ENCODE measurements around the gene ARMC3.
"Not testable (repeated sequence)": the region's sequence is repeated elsewhere in the genome, so short reads cannot be mapped to it uniquely, and the experiment has no call there.

The ARMC3 gene, protein sequence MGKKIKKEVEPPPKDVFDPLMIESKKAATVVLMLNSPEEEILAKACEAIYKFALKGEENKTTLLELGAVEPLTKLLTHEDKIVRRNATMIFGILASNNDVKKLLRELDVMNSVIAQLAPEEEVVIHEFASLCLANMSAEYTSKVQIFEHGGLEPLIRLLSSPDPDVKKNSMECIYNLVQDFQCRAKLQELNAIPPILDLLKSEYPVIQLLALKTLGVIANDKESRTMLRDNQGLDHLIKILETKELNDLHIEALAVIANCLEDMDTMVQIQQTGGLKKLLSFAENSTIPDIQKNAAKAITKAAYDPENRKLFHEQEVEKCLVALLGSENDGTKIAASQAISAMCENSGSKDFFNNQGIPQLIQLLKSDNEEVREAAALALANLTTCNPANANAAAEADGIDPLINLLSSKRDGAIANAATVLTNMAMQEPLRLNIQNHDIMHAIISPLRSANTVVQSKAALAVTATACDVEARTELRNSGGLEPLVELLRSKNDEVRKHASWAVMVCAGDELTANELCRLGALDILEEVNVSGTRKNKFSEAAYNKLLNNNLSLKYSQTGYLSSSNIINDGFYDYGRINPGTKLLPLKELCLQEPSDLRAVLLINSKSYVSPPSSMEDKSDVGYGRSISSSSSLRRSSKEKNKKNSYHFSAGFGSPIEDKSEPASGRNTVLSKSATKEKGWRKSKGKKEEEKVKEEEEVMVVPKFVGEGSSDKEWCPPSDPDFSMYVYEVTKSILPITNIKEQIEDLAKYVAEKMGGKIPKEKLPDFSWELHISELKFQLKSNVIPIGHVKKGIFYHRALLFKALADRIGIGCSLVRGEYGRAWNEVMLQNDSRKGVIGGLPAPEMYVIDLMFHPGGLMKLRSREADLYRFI

DNA sequence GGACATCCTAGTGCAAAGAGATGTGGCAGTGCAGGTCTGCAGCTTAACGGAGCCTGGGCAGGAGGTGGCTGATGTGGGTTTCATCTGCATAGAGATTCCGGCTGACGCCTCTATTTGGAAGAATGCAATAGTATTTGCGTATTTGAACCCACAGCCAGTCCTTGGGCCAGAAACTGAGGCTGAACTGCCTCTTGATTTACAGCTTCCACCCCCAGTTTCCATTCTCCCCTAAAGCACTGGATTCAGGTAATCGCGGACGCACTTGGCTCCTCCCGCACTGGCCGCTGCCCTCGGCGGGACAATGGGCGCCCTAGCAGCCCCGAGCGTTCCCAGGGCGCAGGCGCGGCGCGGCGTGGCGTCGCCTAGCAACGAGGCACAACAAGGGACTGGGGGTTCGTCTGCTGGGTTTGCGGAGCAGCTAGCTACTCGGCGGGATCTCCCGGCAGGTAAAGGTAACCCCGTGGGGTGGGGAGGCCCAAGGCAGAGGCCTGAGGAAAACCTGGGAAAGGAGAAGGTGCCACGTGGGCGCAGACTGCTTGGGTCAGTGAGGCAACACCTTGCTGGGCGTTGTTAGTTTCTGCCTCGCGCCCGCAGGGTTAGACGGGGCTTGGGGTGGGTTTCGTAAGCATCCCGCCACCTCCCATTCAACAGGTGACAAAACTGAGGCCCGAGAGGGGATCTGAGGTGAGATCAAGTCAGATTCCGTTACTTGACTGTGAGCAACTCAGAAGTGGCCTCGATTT, at the start of gene ARMC3:
ARMC3 (plus strand) TSS at position 393 of the 743 bp plus-strand sequence. CDS start 3,944 bp downstream, outside the sequence.
- DNase-seq (ENCODE audit: low read depth), result peak; percentile 35

DNA sequence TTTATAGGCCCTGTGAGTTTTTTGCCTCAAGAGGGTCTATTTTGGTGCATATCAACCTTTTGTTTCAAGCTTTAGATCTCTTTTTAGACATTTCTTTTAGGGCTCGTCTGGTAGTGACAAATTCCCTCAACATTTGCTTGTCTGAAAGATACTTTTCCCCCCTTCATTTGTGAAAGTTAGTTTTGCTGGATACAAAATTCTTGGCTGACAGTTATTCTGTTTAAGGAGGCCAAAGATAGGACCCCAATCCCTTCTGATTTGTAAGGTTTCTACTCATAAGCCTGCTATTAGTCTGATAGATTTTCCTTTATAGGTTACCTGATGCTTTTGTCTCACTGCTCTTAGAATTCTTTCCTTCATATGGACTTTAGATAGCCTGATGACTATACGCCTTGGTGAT, 36.1 kb upstream of the ARMC3 start:
- no peak for DNase-seq (ENCODE audit: low read depth)

DNA sequence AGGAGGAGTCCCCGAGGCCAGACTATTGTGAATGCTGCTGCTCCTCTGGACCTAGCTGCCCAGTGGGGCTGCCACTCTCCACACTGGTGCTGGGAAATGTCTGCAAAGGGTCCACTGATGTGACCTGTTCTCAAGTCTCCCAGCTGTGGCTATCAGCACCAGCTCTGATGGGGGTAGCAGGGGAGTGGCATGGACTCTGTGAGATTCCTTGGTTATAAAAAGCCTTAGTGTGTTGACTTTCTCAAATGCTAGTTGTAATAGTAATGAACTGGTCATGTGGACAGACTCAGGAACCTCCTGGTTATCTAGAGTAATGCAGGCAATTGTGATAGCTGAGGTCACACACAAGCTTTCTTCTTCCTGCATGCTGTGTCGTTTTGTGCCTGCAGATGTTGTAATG, 34.1 kb upstream of the ARMC3 start:
- DNase-seq (ENCODE audit: low read depth), result no peak

DNA sequence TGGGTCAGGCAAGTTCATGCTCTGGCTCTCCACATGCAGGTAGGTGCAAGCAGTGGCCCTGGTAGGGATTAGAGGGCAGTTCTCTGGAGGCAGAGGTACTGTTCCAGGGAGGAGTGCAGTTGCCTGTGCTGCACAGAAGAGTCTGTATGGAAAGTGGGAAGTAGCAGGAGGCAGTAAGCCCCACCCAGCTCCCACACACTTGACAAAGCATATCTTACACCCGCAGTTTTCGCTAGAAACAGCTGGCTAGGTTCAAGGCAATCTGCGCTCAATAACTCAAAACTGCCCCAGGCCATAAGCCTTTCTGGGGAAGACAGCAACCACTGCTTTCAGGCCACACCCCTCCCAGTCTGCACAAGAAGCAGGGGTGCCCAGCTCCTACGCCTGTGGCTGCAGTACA, 33.1 kb upstream of the ARMC3 start:
- DNase-seq (ENCODE audit: low read depth), result no peak

DNA sequence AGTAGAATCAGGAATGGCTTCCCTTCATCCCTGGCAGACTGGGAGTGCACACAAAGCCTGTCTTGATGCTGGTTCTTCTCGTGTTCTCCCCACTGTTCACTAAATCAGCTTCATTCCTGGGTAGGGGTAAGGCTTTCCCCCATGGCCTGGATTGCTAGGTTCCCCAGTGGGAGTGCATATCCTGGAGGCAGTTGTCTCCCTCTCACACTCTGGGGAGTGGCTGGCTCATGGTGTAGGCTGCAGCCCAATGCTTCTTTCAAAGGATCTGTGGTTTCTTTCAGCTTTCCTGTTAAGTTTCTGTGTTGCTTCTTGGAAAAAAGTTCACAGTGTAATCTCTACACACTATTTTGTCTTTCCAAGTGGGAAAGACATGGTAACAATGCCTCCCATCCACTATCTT, 32.6 kb upstream of the ARMC3 start:
- no peak for DNase-seq (ENCODE audit: low read depth)

DNA sequence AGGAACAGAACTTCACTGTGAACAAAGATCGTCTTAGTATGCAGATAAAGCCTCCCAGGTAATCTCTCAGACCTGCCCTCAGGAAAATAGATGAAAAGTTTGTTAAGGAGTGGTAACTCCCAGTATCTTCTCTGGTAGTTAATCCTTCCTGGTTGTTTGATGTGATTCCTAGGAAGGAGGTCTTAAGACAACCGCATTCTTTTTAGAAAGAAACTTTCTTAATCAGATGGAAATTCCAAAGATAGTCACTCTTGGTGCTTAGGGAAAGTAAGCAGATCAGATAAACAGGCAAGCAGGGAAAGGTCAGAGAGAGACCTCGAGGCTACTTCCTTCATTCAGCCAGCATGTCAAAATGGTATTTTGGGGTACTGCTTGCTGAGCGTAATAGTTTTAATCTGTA, 30.5 kb upstream of the ARMC3 start:
- DNase-seq (ENCODE audit: low read depth), result no peak

DNA sequence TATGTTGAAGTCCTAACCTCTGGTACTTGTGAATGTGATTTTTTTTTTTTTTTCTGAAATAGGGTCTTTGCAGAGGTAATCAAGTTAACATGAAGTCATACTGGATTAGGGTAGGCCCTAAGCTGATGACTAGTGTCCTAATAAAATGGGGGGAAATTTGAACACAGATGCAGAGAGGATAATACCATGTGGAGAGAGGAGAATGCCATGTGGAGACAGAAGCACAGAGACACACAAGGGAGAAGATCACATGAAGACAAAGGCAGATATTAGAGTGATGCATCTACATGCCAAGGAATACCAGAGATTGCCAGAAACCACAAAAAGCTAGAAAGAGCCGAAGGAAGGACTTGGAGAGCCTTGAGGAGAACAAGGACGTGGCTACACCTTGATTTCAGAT, 28.5 kb upstream of the ARMC3 start:
- DNase-seq (ENCODE audit: low read depth), result no peak

DNA sequence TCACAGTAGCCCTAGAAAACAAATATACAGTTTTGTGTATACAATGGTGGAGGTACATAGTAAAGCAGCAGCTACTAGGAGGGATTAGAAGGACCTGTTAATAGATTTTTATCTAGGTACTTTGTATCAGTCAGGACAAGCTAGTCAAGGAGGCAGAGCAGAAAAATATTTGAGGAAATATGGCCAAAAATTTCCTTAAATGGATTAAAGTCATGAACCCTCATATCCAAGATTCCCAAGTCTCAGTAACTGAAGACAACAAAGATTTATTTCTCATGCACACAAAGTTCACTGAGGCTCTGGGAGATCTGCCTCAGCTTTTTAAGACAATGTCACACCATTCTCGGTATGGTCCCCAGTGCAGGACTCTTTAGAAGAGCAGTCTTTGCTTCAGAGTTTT, 28.1 kb upstream of the ARMC3 start:
- DNase-seq (ENCODE audit: low read depth), result no peak

DNA sequence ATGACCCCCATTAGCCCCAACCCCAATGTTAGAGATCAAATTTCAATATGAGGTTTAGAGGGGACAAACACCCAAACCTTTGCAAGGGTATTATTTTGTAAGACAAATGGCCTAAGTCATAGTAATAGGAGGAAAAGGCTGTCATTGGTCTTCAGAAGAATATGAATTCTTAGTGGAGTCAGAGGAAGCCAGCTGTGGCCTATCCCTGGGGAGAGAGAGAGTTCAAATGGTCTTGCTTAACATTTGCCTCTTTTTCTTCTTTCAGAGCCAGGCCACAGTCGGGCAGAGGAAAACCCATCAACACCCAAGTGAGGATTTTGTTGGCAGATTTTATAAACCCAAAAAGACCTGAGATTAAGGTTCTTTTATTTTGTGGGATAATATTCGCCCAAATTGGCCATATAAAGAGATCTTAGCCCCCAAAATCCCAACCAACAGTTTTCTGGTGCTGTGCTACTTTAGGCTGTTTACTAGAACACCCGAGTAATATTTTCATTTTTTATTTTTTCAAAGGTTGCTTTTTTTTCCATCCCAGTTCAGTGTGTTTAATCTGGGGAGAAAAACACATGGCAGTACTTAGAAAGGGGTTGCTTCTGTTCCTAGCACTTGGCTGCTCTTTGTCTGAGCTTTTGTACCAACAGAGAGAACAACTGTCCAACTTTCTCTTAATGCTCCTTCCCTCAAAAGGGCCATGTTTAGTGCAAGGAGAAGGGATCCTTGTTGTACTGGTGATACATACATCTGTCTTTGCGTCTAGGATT, 26.8 kb upstream of the ARMC3 start:
- DNase-seq (ENCODE audit: low read depth), result no peak

DNA sequence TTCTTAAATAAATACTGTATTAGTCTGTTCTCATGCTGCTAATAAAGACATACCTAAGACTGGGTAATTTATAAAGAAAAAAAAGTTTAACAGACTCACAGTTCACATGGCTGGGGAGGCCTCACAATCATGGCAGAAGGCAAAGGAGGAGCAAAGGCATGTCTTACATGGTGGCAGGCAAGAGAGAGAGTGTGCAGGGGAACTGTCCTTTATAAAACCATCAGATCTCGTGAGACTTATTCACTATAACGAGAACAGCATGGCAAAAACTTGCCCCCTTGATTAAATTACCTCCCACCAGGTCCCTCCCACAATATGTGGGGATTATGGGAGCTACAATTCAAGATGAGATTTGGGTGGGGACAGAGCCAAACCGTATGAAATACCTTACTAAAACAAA, 25.7 kb upstream of the ARMC3 start:
- DNase-seq (ENCODE audit: low read depth), result not testable (repeated sequence)

DNA sequence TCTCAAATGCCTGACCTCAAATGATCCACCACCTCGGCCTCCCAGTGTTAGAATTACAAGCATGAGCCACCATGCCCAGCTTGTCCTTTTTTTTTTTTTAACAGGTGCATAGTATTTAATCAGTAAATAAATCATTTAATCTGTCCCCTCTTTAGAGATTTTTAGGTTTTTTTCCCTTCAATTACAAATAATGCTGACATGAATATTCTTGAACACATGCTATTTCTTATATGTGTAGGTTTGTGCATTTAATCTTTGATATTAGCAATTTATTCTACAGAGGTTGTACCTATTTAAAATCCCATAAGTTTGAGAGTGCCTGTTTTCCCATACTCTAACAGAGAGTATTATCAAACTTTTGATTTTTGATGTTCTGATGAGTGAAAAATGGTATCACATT, 24.2 kb upstream of the ARMC3 start:
- no peak for DNase-seq (ENCODE audit: low read depth)

DNA sequence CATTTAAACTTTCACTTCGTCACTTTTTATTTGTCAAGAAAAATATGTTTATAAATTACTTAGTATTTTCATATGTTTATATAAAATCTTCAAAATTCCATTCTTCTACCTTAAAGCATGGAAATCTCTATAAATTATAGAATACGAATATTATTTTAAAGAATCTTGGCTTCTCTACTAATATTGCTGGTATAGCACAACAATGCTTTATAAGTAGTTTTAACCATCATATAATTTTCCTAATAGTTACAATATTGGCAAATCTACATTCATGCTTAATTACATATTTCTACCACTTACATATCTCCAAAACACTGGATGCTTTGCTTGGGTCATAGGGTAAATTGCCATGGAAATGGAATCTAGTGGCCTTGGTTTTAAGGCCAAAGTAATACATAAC, 21.1 kb upstream of the ARMC3 start:
- DNase-seq (ENCODE audit: low read depth), result no peak

DNA sequence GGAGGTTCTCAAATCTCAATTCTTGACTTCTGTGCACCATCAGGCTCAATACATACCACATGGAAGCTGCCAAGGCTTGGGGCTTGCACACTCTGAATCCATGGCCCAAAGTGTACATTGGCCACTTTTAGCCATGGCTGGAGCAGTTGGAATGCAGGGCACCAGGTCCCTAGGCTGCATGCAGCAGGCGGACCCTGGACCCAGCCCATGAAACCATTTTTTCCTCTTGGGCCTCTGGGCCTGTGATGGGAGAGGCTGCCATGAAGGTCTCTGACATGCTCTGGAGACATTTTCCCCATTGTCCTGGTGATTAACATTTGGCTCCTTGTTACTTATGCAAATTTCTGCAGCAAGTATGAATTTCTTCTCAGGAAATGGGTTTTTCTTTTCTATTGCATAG, 19.0 kb upstream of the ARMC3 start:
- no peak for DNase-seq (ENCODE audit: low read depth)

DNA sequence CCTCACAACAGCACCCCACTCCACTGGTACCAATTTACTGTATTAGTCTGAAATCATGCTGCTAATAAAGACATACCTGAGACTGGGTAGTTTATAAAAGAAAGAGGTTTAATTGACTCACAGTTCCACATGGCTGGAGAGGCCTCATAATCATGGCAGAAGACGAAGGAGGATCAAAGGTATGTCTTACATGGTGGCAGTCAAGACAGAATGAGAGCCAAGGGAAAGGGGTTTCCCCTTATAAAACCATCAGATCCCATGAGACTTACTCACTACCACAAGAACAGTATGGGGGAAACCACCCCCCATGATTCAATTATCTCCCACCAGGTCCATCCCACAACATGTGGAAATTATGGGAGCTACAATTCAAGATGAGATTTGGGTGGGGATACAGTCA, 18.2 kb upstream of the ARMC3 start:
- not testable (repeated sequence) for DNase-seq (ENCODE audit: low read depth)

DNA sequence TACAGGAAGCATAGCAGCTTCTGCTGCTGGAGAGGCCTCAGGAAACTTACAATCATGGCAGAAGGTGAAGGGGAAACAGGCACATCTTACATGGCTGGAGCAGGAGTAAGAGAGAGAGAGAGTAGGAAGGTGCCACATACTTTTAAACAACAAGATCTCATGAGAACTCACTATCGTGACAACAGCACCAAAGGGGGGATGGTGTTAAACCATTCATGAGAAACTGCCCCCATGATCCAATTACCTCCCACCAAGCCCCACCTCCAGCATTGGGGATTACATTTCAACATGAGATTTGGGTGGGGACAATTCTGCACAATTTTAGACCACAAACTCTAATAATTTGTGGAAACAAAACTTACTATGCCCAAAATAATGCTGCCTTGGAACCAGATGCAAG, 16.8 kb upstream of the ARMC3 start:
- DNase-seq (ENCODE audit: low read depth), result no peak

DNA sequence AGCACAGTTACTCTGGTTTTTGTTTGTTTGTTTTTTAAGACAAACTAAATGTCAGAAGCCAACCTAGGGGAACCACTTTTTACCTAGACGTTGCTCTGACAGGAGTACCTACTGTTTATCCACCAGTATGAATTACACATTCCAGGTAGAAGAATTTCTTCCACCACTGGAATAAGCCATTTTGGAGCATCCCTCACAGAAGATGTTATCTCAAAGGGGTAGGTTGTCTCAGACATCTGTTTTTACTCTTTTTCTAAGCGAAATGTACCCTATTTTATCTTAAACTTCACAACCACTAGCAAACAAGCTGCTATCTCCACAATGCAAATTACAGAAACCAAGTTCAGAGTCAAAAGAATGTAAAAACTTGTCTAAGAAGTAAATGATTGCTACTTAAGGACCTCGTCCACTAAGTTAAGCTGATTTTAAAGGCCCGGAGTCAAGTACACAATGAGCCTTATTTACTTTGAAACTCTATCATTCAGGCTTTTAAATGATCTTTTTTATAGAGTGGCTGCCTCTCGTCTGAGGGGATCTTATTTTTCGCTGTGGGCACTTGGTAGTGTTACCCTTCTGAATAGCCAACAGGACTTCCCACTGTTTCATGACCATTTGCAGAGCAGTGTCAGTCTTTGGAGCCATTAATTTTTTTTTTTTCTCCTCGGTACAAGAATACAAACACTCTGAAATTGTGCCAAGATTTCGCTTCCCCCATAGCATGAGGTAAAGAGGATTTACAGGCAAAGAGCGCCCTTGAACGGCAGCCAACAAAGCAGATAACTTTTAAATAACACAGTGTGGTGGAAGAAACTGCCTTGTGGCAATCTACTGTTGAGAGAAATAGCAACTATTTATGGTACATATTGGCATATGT, 15.7 kb upstream of the ARMC3 start:
- no peak for DNase-seq (ENCODE audit: low read depth)

DNA sequence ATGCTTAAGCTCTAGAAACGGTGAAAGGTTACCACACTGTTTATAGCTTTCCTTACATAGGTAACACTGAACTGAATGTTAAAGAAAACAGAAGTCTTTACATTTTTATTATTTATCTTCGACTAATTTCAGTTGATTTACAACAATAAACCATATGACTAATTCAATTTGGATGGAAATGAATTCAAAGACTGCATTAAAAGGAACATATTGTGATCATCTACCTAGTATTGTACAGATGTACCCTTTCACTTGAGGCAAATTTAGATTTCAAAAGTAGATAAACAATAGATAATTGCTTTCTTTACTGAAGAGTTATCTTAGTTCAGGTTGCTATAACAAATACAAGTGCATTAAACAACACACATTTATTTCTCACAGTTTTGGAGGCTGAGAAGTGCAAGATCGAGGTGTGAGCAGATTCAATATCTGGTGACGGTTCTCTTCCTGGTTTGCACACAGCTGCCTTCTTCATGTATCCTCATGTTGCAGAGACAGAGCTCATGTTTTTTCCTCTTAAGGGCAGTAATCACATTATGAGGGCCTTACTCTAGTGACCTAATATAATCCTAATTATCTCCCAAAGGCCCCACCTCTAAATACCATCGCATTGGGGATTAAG, 15.0 kb upstream of the ARMC3 start:
- DNase-seq (ENCODE audit: low read depth), result no peak

DNA sequence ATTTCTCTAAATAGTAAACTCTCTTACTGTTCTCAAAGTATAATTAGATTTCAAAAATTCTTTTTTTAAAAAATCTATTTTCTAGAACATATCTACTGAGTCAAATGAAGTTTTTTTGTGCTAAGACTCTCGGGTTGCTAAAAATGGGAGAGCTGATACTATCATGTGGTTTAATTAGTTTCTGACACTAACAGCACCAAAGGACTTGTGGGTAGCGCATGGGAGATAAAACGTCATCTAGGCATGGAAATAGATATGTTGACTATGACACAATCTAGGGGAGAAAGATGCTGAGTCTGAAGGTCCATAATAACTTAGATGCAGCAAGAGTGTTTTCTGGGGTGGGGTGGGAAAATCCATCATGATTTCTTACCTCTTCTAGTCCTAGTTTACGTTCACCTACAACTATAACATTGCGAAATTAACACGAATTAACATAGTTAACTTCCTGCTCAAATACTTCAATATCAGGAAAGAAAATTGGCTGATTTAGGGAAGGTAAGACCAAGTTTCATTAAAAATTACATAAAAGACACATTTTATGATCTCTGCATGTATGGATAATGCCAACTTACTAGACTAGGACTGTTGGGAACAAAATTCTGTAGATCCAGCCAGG, 14.3 kb upstream of the ARMC3 start:
- no peak for DNase-seq (ENCODE audit: low read depth)

DNA sequence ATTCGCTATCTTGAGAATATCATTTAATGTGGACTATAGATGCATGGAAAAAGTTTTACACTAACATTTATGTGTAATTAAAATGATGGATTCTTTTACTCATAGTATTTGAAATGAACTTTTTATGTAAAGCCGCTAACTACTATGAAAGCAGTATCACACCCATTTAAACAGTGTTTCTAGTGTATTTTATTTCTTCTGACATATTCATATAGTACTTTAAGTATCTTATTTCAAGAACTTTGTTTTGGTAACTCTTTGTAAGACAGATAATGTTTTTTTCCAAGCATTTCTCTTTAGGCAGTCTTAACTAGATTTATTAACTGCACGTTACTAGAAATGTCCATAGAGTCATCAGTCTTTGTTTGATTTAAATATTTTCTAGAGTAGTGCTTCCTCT, 12.5 kb upstream of the ARMC3 start:
- no peak for DNase-seq (ENCODE audit: low read depth)

DNA sequence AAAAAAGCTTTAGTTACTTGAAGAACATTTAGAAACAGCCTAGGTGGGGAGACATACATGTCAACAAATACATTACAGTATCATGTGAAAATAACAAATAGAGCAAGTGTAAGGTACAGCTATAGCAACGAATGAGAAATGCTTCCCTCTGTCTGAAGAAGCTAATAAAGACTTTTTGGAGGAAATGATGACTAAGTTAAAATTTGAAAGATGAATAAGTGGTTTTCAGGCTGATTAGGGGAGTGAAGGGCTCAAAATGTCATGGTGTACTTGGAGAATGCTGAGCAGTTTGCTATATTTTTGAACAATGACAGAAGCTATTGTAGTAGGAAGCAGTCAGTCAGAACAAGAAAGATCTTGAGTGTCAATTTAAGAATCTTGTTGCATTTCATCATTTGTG, 2.8 kb upstream of the ARMC3 start:
- no peak for DNase-seq (ENCODE audit: low read depth)

All from activated gamma-delta T cell treated with anti-CD3 and anti-CD28 coated beads, Interleukin-2, amount 50 U/mL, for 16 hours (primary cell).